K562 (cell line): ENCODE results near the gene GPN3. TPM values are rescaled to one million over a fixed set of nuclear protein-coding genes. Genes with fewer than 3 reads are reported as not detected.

Experiments used
- ARID4B ChIP-seq: sonication (generic); formaldehyde crosslinking; IDR thresholded peaks from 2 replicates; pipeline ENCODE4 v1.8.0; 2022; ENCODE audit warnings: mild to moderate bottlenecking, missing genetic modification reagents
- E2F5 ChIP-seq: sonication (generic); formaldehyde crosslinking; IDR thresholded peaks from 2 replicates; pipeline ENCODE4 v1.8.0; 2022; ENCODE audit warnings: mild to moderate bottlenecking, missing genetic modification reagents
- HCFC1 ChIP-seq: IDR thresholded peaks from 2 replicates; pipeline ENCODE4 v1.6.1; 2012; ENCODE audit warnings: low read depth, low read length, improper control_type of control experiment
- POLR2G ChIP-seq: fragments of 200-400 bp; formaldehyde crosslinking; IDR thresholded peaks from 2 replicates; pipeline ENCODE4 v1.6.1; 2017; ENCODE audit warnings: low read depth, mild to moderate bottlenecking, antibody characterized with exemption, low read length, moderate library complexity
- POLR3A ChIP-seq: IDR thresholded peaks from 2 replicates; pipeline ENCODE4 v1.6.1; 2011; ENCODE audit warnings: borderline replicate concordance, mild to moderate bottlenecking, moderate library complexity; ENCODE audit not compliant: insufficient read length, insufficient read depth; ENCODE audit errors: extremely low read depth
- SETDB1 ChIP-seq: IDR thresholded peaks from one replicate; pipeline ENCODE4 v1.6.1; 2012; ENCODE audit warnings: low read length, control low read depth, inconsistent platforms
- ZC3H8 ChIP-seq: fragments of 450-650 bp; IDR thresholded peaks from 2 replicates; pipeline ENCODE4 v1.6.1; 2017
- ZNF384 ChIP-seq: IDR thresholded peaks from 2 replicates; pipeline ENCODE4 v1.6.1; 2012; ENCODE audit warnings: low read depth, low read length, improper control_type of control experiment
- ZNF586 ChIP-seq: fragments of 450-650 bp; formaldehyde crosslinking; conservative IDR thresholded peaks from 2 replicates; pipeline ENCODE4 v1.4.0; 2020; ENCODE audit warnings: mild to moderate bottlenecking, moderate library complexity
- ZNF592 ChIP-seq: fragments of 450-650 bp; IDR thresholded peaks from 2 replicates; pipeline ENCODE4 v1.6.1; 2017; ENCODE audit warnings: antibody characterized with exemption, mild to moderate bottlenecking
- ZNF707 ChIP-seq: fragments of 250-450 bp; sonication (Bioruptor Pico); conservative IDR thresholded peaks from 2 replicates; pipeline ENCODE4 v1.8.0; 2022; ENCODE audit warnings: inconsistent platforms, mild to moderate bottlenecking, moderate library complexity
- ZSCAN29 ChIP-seq: fragments of 450-650 bp; IDR thresholded peaks from 2 replicates; pipeline ENCODE4 v1.6.1; 2017
- polyA plus RNA-seq, 8 experiments: library from polyadenylated mRNA; depleted of rRNA in 4 of 8; stranded (reverse) in 5 of 8; unstranded in 3 of 8; fragments of >200 nt; fragmentation: Nextera tagmentation in 2 of 8; fragmentation: Illumina TruSeq in 1 of 8; extraction: Ambion mirVana in 2 of 8; extraction: Trizol in 1 of 8; gene quantifications; 2 replicates each; pipeline versions ENCODE4 v1.2.1 to v1.2.3, GENCODE V29; 2011 to 2014; ENCODE audit warnings: inconsistent platforms in 1 of 8, missing spikeins in 1 of 8
- total RNA-seq, 7 experiments: library from RNA; depleted of rRNA in 6 of 7; stranded (reverse); fragments of >200 nt in 6 of 7; fragmentation: Illumina TruSeq in 2 of 7; extraction: Trizol in 2 of 7; gene quantifications; 2 replicates each; pipeline versions ENCODE4 v1.2.1 to v1.2.3, GENCODE V29; 2011 to 2021; ENCODE audit warnings: low replicate concordance in 1 of 7
- TF ChIP-seq, protein P1 (sequence below): fragments of 450-650 bp; conservative IDR thresholded peaks from 2 replicates; pipeline ENCODE4 v1.6.1; 2016; ENCODE audit warnings: missing genetic modification characterization, low read depth, mild to moderate bottlenecking, control low read depth, missing compliant biosample characterization

GPN3 gene
- total and polyA plus RNA-seq, 9 of the 15 experiments (the other 6 are each of a cell fraction or from before 2014, with no cell fraction given), result 35.8 to 123 (median 64.2) TPM

DNA sequence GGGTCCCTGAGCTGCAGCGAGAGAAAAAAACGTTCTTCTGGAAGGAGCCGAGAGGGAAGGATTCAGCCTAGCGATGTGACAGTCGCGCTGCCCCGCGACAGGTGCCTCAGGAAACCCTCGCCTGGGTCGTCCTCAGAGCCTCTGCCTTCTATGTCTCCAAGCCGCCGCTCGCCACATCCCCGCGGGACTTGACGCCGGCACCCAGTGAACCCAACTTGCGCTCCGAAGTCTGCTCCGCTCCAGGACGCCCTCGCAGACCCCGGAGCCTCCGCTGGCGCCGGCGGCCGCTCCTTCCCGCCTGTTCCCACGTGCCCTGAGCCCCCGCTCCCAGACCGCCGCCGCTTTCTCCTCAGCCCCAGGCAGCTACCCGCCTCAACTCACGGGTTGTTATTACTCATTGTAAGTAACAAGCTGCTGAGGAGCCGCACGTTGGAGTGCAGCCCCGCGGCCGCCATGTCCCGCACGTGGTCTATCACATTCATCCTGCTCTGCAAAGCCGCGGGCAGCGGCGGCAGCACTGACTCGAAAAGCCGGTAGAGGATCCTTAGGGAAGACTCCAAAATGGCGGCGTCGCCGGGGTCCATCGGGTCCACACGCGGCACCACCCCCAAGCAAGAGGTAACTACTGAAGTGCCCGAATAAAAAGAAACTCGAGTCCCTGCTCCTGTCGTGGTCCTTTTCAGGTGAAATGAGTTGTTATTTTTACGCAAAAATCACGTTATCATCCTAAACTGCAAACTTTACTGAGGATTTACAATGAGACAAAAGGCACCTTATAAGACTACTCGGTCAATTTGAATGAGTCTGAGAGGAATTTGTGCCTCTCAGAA is 64.7 kb downstream of the GPN3 start, which contains the start of gene ANAPC7 (continued):
- TF ChIP-seq POLR2G (peak; percentile 97), ZNF592 (no peak), ZC3H8 (no peak), HCFC1 (peak; percentile 59), ZNF707 (CRISPR knock-in tag) (no peak), ZNF384 (no peak), E2F5 (CRISPR knock-in tag) (0 out of 2 replicates have a peak, but pooled peaks have one; percentile 47), POLR3A (no peak), SETDB1 (no peak), ZNF586 (CRISPR knock-in tag) (no peak), ARID4B (CRISPR knock-in tag) (peak; percentile 92), ZSCAN29 (no peak)
- TF ChIP-seq, protein P1, sequence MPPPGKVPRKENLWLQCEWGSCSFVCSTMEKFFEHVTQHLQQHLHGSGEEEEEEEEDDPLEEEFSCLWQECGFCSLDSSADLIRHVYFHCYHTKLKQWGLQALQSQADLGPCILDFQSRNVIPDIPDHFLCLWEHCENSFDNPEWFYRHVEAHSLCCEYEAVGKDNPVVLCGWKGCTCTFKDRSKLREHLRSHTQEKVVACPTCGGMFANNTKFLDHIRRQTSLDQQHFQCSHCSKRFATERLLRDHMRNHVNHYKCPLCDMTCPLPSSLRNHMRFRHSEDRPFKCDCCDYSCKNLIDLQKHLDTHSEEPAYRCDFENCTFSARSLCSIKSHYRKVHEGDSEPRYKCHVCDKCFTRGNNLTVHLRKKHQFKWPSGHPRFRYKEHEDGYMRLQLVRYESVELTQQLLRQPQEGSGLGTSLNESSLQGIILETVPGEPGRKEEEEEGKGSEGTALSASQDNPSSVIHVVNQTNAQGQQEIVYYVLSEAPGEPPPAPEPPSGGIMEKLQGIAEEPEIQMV (tag), result no peak
